Mammary microvascular endothelial cell (primary cell): Measurements from ENCODE around the gene PRDM11. TPM values are rescaled to one million over a fixed set of nuclear protein-coding genes. Genes with fewer than 3 reads are reported as not detected.

Experiments
- total RNA-seq: library from RNA; depleted of rRNA; stranded (reverse); fragments of >200 nt; gene quantifications from 2 replicates; pipeline ENCODE4 v1.2.3, GENCODE V29; 2015

The PRDM11 gene
- total RNA-seq = 4.2 and 5.2 TPM in 2 replicates

GRCh38 chr11:45146072-45147016 is at the start of gene PRDM11:
PRDM11 (plus strand) TSS chr11:45146639; CDS start chr11:45181767, 35,128 bp downstream.

Other genes with a start within 250 kb of the PRDM11 start
- gene TP53I11, start 195.8 kb upstream of the PRDM11 start, total RNA-seq = 33.1 and 43.7 TPM in 2 replicates
- not detected in 2 replicates for gene SYT13, start 139.7 kb downstream of the PRDM11 start, total RNA-seq